HL-60/S4 treated with phorbol 12-myristate 13-acetate at 8.2 ng/mL for 4 days and 3 days (cell line): ENCODE data around the gene DFFB.

Experiments used
- in situ Hi-C: fragments of 300-500 bp; cut with MboI; formaldehyde crosslinking; loops from 2 replicates; pipeline ENCODE4 v1.15.0; 2022; ENCODE audit warnings: low sequenced_read_pairs

The DFFB gene

DNA sequence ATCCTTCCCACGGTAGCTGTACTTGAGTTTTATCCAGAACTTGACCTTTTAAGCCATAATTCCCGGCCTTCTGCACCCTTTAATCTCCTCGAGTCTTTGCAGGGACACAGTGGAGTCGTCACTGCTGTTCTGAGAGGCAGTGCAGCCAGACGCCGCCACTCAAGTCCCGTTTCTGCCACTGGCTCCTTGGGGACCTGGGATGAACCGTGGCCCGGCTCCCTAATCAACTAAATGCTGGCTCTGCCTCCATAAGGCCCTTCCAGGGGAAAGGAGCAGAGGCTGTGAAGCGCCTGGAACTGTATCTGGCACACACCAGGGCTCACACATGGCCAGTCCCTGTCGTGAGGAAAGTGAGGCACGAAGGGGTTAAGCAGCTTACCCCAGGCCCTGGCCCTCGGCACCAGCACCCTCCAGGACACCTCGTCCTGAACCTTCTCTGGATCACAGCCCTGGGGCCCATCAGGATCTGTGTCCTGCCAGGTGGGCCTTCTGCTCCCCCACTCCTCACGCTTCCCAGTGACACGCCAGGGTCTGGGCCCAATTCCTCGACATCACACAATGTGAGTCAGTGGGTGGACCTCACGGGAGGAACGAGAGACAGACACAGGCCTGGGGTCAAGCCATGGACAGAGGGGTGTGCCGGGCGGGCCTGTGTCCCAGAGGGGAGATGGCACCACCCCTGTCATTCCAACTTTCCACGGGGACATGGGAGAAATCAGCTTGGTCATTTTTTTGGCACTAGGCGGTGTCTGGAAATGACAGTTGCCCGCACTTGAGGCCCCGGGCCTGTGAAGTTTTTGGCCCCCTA lies 66.3 kb downstream of the DFFB start:
- in situ Hi-C loops: no loop called here

- in situ Hi-C loops: no loop called here
These were observed 67.0 kb downstream of the DFFB start for GRCh38 chr1:3924186-3924824.

GRCh38 chr1:3924825-3925220 lies 67.5 kb downstream of the DFFB start:
- in situ Hi-C loops: no loop called here

- in situ Hi-C loops: no loop called here
These were observed 68.0 kb downstream of the DFFB start for GRCh38 chr1:3925256-3925655.

DNA sequence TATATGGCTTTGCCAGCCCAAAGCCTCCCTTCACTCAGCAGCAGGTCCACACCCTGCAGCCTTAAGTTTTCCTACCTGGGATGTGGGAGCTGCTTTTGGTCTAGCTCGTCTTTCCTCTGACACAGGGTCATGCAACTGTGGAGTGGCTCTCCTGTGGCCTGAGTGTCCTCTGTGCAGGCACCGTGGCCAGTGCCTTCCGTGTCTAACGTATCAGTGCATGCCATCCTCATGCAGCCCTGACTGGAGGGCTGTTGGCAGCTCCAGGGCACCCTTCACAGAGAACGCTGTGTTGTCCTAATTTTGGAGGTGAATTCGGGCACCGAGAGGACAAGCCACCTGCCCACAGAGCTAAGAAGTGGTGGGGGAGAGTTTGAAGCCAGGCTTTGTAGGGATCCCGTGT lies 68.5 kb downstream of the DFFB start:
- in situ Hi-C loops: no loop called here

DNA sequence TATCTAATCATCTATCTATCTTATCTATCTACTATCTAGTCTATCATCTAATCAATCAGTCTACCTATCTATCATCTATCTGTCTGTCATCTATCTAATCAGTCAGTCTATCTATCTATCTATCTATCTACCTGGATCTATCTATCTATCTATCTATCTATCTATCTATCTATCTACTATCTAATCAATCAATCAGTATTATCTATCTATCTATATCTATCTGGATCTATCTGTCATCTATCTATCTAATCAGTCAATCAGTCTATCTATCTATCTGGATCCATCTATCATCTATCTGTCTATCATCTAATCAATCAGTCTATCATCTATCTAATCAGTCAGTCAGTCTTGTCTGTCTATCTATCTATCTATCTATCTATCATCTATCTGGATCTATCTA lies 69.7 kb downstream of the DFFB start:
- in situ Hi-C loops: no loop called here

GRCh38 chr1:3928586-3928985 lies 71.3 kb downstream of the DFFB start:
- in situ Hi-C loops: no loop called here

- in situ Hi-C loops: no loop called here
These were observed 71.8 kb downstream of the DFFB start for GRCh38 chr1:3929126-3929525.

DNA sequence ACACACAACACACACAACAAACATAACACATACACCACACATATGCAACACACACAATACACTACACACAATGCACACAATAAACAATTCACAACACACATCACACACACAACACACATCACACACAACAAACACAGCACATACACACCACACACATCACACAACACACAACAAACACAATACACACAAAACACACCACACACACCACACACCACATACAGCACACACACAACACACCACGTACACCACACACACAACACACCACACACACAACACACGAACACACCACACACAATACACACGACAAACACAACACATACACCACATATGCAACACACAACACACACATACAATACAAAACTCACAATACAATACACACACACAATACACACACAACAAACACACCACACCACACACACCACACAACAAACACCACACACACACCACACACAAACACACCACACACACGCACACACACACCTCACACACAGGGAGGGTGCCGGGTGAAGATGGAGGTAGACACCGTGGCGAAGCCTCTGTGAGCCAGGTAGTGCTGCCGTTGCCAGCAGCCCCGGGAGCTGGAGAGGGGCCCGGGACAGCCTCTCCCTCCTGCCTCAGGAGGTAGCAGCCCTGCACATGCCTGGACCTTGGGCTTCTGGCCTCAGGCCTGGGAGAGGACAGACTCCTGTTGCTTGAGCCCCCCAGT lies 73.2 kb downstream of the DFFB start:
- in situ Hi-C loops: no loop called here

GRCh38 chr1:3931007-3931912 lies 74.0 kb downstream of the DFFB start:
- in situ Hi-C loops: no loop called here

- in situ Hi-C loops: no loop called here
These were observed 75.1 kb downstream of the DFFB start for GRCh38 chr1:3932156-3932919.
